SU-DHL-6 (cell line): ENCODE data around the gene TMCC1.

Experiments
- EZH2phosphoT487 ChIP-seq: fragments of 200-600 bp; sonication (generic), shearing (Covaris generic); conservative IDR thresholded peaks from 2 replicates; pipeline ENCODE4 v1.6.1; 2018; ENCODE audit warnings: mild to moderate bottlenecking, antibody characterized with exemption, low read length, moderate library complexity, mixed read lengths
- TF ChIP-seq, protein P1 (sequence below): fragments of 200-600 bp; sonication (generic); IDR thresholded peaks from one replicate; pipeline ENCODE4 v1.5.1; 2017; ENCODE audit warnings: antibody characterized with exemption, mild to moderate bottlenecking, low read length, moderate library complexity; ENCODE audit not compliant: insufficient read depth, poor library complexity, severe bottlenecking

DNA sequence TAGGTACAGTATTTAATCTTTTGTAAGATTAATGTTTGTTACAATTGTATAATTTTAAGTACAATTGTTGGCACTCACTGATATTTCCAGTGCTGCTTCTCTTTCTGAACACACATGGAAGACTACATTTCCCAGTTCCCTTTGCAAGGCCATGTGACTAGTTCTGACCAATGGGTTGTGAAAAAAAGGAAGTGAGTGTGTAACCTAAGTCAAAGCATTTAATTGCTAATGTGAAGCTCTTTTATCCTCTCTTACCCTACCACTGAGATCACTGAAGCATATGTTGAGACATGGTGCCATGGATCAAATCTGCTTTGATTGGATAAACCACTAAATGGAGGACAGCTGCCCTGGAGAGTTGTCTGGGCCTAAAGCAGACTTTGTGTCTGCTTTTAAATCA lies 203.1 kb downstream of the TMCC1 start:
- TF ChIP-seq, protein P1, sequence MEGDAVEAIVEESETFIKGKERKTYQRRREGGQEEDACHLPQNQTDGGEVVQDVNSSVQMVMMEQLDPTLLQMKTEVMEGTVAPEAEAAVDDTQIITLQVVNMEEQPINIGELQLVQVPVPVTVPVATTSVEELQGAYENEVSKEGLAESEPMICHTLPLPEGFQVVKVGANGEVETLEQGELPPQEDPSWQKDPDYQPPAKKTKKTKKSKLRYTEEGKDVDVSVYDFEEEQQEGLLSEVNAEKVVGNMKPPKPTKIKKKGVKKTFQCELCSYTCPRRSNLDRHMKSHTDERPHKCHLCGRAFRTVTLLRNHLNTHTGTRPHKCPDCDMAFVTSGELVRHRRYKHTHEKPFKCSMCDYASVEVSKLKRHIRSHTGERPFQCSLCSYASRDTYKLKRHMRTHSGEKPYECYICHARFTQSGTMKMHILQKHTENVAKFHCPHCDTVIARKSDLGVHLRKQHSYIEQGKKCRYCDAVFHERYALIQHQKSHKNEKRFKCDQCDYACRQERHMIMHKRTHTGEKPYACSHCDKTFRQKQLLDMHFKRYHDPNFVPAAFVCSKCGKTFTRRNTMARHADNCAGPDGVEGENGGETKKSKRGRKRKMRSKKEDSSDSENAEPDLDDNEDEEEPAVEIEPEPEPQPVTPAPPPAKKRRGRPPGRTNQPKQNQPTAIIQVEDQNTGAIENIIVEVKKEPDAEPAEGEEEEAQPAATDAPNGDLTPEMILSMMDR: no peak
- no peak for TF ChIP-seq EZH2phosphoT487
